Measurements from ENCODE around the gene LRRC27. TPM values are rescaled to one million over a fixed set of nuclear protein-coding genes. Genes with fewer than 3 reads are reported as not detected.

Gene LRRC27
- total RNA-seq, 6 experiments from 2014 or later: 2.2 to 5.4 (median 3.2) TPM

- no peaks in the 10 kb centered on the region for H3K4me1 ChIP-seq
- DNase-seq (no peak), ATAC-seq (no peak)
- no peak overlapping the region for H3K27ac ChIP-seq
- H3K36me3 ChIP-seq: no peaks in the 10 kb centered on the region
- H3K27me3 ChIP-seq: no peaks in the 10 kb centered on the region
- no peak for TF ChIP-seq POLR2A (IDR thresholded peaks at IDR 0.05)
- TF ChIP-seq, protein P1, sequence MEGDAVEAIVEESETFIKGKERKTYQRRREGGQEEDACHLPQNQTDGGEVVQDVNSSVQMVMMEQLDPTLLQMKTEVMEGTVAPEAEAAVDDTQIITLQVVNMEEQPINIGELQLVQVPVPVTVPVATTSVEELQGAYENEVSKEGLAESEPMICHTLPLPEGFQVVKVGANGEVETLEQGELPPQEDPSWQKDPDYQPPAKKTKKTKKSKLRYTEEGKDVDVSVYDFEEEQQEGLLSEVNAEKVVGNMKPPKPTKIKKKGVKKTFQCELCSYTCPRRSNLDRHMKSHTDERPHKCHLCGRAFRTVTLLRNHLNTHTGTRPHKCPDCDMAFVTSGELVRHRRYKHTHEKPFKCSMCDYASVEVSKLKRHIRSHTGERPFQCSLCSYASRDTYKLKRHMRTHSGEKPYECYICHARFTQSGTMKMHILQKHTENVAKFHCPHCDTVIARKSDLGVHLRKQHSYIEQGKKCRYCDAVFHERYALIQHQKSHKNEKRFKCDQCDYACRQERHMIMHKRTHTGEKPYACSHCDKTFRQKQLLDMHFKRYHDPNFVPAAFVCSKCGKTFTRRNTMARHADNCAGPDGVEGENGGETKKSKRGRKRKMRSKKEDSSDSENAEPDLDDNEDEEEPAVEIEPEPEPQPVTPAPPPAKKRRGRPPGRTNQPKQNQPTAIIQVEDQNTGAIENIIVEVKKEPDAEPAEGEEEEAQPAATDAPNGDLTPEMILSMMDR (IDR thresholded peaks at IDR 0.05): no peak
- H3K9me3 ChIP-seq: no peaks in the 10 kb centered on the region
- intact Hi-C loops (cut with DNase I): no loop called here
- WGBS (ENCODE audit: insufficient coverage, low coverage, low lambda C conversion rate, missing lambda C conversion rate): 73% methylated on average over 8 of the region's 21 CpGs
- H3K4me3 ChIP-seq: no peak overlapping the region
These were observed 27.5 kb downstream of the LRRC27 start for GRCh38 chr10:132359305-132360040.

DNA sequence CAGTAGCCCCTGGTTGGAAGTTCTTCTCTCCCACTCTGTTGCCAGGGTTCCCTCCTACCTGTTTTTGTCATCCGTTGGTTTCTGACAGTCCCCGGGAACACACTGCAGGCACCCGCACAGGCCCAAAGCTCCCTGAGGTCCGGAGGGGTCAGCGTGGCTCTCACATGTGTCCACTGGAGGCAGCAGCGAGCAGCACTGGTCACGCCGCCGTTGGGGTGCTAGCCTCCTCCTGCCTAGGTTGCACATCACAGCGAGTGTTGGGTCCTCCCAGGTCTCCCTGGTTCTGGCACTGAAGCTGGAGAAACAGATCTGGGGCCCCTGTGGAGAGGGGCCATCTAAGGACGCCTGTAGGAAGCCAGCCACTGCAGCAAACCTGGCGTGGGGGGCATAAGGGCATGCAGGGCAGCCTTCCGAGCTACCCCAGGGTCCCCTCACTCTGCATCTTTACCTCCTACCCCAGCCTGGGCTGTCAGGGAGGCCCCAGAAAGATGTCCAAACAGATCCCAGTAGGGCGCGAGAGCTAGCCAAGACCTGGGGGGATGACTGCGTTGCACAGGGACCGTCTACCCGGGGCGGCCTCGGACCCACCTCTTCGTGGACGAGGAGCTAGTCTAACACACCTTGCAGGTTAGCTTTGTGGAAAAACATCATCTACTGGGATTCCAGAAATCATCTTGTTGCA, 28.9 kb downstream of the LRRC27 start:
- DNase-seq: peak in 1 of 3 donors; percentile 54
- Histone ChIP-seq H3K27me3 (no peaks in the 10 kb centered on the region), H3K4me1 (no peaks in the 10 kb centered on the region), H3K4me3 (no peak overlapping the region), H3K9me3 (no peaks in the 10 kb centered on the region), H3K36me3 (peaks cover 0 to 2% (median 0%) of the 10 kb centered on the region in 4 donors), H3K27ac (no peak overlapping the region)
- no peak for TF ChIP-seq POLR2A (IDR thresholded peaks at IDR 0.05)
- TF ChIP-seq, protein P1 (IDR thresholded peaks at IDR 0.05): peak; percentile 14 to 55 (median 47)
- ATAC-seq: peak; percentile 39 to 69 (median 52)
- WGBS (ENCODE audit: insufficient coverage, low coverage, low lambda C conversion rate, missing lambda C conversion rate): 44% methylated on average over 6 of the region's 22 CpGs
- intact Hi-C loops (cut with DNase I): no loop called here

- ATAC-seq (peak in 1 of 4 donors; percentile 11), DNase-seq (no peak)
- no peak overlapping the region for H3K27ac ChIP-seq
- no peak for TF ChIP-seq POLR2A (IDR thresholded peaks at IDR 0.05)
- TF ChIP-seq, protein P1 (IDR thresholded peaks at IDR 0.05): no peak
- intact Hi-C loops (cut with DNase I): no loop called here
- no peaks in the 10 kb centered on the region for H3K4me1 ChIP-seq
- 72% methylated on average over 6 of the region's 15 CpGs for WGBS (ENCODE audit: insufficient coverage, low coverage, low lambda C conversion rate, missing lambda C conversion rate)
- H3K9me3 ChIP-seq: no peaks in the 10 kb centered on the region
- H3K4me3 ChIP-seq: no peak overlapping the region
- no peaks in the 10 kb centered on the region for H3K27me3 ChIP-seq
- H3K36me3 ChIP-seq: peaks cover 0 to 2% (median 0%) of the 10 kb centered on the region in 4 donors
These were observed 29.6 kb downstream of the LRRC27 start for GRCh38 chr10:132361581-132362101.

- DNase-seq: peak in 2 of 3 donors; percentile 38 to 50
- no peak for ATAC-seq
- TF ChIP-seq, protein P1 (IDR thresholded peaks at IDR 0.05): no peak
- TF ChIP-seq POLR2A (IDR thresholded peaks at IDR 0.05): no peak
- Histone ChIP-seq H3K27ac (no peak overlapping the region), H3K9me3 (no peaks in the 10 kb centered on the region), H3K4me3 (no peak overlapping the region), H3K4me1 (no peaks in the 10 kb centered on the region), H3K36me3 (peaks cover 0 to 2% (median 0%) of the 10 kb centered on the region in 4 donors), H3K27me3 (no peaks in the 10 kb centered on the region)
- intact Hi-C loops (cut with DNase I): no loop called here
- WGBS (ENCODE audit: insufficient coverage, low coverage, low lambda C conversion rate, missing lambda C conversion rate): 85% methylated on average over 5 of the region's 12 CpGs
These were observed 30.2 kb downstream of the LRRC27 start for GRCh38 chr10:132362151-132362611.
